A673 (cell line): ENCODE measurements around the gene CDH4.

ENCODE experiments used
- EZH2 ChIP-seq: fragments of 200-600 bp; sonication (generic); IDR thresholded peaks from 2 replicates; pipeline ENCODE4 v1.6.1; 2017; ENCODE audit warnings: borderline replicate concordance, low read depth, mild to moderate bottlenecking, mixed read lengths, antibody characterized with exemption, low read length; ENCODE audit not compliant: poor library complexity, severe bottlenecking
- TF ChIP-seq, protein P1 (sequence below): fragments of 300-800, 200-600 bp; sonication (generic); conservative IDR thresholded peaks from 2 replicates; pipeline ENCODE4 v1.5.1; 2017; ENCODE audit warnings: low read depth, mild to moderate bottlenecking, antibody characterized with exemption, low read length, moderate library complexity, mixed read lengths

DNA sequence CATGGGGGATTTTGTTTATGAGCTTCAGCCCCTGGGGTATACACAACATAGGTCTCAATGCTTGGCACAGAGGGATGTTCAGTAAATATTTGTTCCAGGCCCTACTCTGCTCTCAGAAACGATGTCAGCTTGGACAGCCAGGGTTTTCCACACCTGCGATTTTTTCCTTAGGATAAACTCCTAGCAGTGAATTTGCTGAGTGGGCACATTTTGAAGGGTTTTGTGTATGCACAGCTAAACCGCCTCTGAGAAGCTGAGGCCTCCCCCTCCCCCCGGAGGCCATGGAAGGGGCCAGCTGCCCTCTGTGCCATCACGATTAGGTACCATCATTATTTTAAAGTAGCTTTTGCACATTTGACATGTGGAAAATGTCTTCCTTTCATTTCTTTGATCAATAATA is 614.1 kb downstream of the CDH4 start:
- TF ChIP-seq, protein P1, sequence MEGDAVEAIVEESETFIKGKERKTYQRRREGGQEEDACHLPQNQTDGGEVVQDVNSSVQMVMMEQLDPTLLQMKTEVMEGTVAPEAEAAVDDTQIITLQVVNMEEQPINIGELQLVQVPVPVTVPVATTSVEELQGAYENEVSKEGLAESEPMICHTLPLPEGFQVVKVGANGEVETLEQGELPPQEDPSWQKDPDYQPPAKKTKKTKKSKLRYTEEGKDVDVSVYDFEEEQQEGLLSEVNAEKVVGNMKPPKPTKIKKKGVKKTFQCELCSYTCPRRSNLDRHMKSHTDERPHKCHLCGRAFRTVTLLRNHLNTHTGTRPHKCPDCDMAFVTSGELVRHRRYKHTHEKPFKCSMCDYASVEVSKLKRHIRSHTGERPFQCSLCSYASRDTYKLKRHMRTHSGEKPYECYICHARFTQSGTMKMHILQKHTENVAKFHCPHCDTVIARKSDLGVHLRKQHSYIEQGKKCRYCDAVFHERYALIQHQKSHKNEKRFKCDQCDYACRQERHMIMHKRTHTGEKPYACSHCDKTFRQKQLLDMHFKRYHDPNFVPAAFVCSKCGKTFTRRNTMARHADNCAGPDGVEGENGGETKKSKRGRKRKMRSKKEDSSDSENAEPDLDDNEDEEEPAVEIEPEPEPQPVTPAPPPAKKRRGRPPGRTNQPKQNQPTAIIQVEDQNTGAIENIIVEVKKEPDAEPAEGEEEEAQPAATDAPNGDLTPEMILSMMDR, result no peak
- no peak for TF ChIP-seq EZH2
